Measurements from ENCODE around the gene TBRG4. TPM values are rescaled to one million over a fixed set of nuclear protein-coding genes. Genes with fewer than 3 reads are reported as not detected.

TBRG4 gene
- total RNA-seq, 1 experiment from 2014 or later = 127 TPM

GRCh38 chr7:45086331-45087065, 25.0 kb downstream of the TBRG4 start:
- no peak overlapping the region for H3K18ac ChIP-seq (ENCODE audit: insufficient read length, low read depth, low read length)
- no peak overlapping the region for H3K56ac ChIP-seq (ENCODE audit: insufficient read length, low read depth, low read length)
- peak overlapping the region in 1 of 3 experiments; percentile 74; a peak in 1 of 7 replicates for H3K27ac Mint-ChIP-seq

More at GRCh38 chr7:45086331-45087065, 25.0 kb downstream of the TBRG4 start:
- TF ChIP-seq CTCF (conservative IDR thresholded peaks at IDR 0.05) = no peak
- Histone ChIP-seq H3K27me3 (ENCODE audit: insufficient read depth, low read length) (no peaks in the 10 kb centered on the region), H3K23me2 (ENCODE audit: insufficient read length, low read depth, low read length, poor library complexity, severe bottlenecking) (no peaks in the 10 kb centered on the region), H2BK15ac (ENCODE audit: low read depth, low read length) (no peak overlapping the region), H3K14ac (ENCODE audit: insufficient read depth, low read length) (no peak overlapping the region), H2BK5ac (ENCODE audit: insufficient read length, low read length) (no peak overlapping the region), H3K79me1 (ENCODE audit: insufficient read depth, low read depth, low read length, poor library complexity, severe bottlenecking) (no peaks in the 10 kb centered on the region), H3K4me2 (ENCODE audit: insufficient read depth, insufficient read length, low read length) (no peak overlapping the region), H4K5ac (ENCODE audit: insufficient read length, low read depth, low read length) (no peak overlapping the region), H4K8ac (replicated peaks; ENCODE audit: insufficient read length, low read depth, low read length) (no peak overlapping the region), H3K4me1 (ENCODE audit: insufficient read depth, low read length) (no peaks in the 10 kb centered on the region), H3K27ac (ENCODE audit: insufficient read length, low read depth, low read length) (no peak overlapping the region), H3K79me2 (ENCODE audit: insufficient read depth, low read length) (no peaks in the 10 kb centered on the region), H2BK12ac (ENCODE audit: insufficient read length, low read depth, low read length) (no peak overlapping the region), H3K23ac (ENCODE audit: insufficient read length, low read depth, low read length) (no peak overlapping the region), H3K9ac (ENCODE audit: extremely low read depth, insufficient read length, low read length) (no peak overlapping the region), H3T11ph (ENCODE audit: low read length) (no peak overlapping the region), H2AK5ac (ENCODE audit: insufficient read length, low read length) (no peak overlapping the region), H2BK120ac (ENCODE audit: low read depth, low read length, poor library complexity, severe bottlenecking) (no peak overlapping the region), H3K9me3 (ENCODE audit: control insufficient read depth, low read depth, low read length) (no peaks in the 10 kb centered on the region), H4K20me1 (ENCODE audit: control insufficient read depth, insufficient read depth, insufficient read length) (no peaks in the 10 kb centered on the region), H3K4ac (ENCODE audit: low read depth, low read length) (no peak overlapping the region), H2BK20ac (ENCODE audit: low read depth, low read length, poor library complexity, severe bottlenecking) (no peak overlapping the region), H2AFZ (ENCODE audit: low read length) (no peak overlapping the region), H4K91ac (ENCODE audit: insufficient read length, low read depth, low read length) (no peak overlapping the region)
- peaks cover 26% of the 10 kb centered on the region for H3K27me3 Mint-ChIP-seq (ENCODE audit: low read depth)
- no peak overlapping the region for H3K4me3 Mint-ChIP-seq
- H3K9me3 Mint-ChIP-seq = no peaks in the 10 kb centered on the region; a peak in 1 of 5 replicates
- H3K36me3 Mint-ChIP-seq (ENCODE audit: insufficient read depth in 1 of 3, low read depth in 3 of 3) = no peaks in the 10 kb centered on the region
- no peaks in the 10 kb centered on the region for H3K4me1 Mint-ChIP-seq
- no peak for DNase-seq
- WGBS (ENCODE audit: extremely low coverage, insufficient read length, low lambda C conversion rate) = no CpG with 5 or more reads among the region's 15 CpGs

All from H9 (cell line).